Measurements from ENCODE around the gene GPBP1.

DNA sequence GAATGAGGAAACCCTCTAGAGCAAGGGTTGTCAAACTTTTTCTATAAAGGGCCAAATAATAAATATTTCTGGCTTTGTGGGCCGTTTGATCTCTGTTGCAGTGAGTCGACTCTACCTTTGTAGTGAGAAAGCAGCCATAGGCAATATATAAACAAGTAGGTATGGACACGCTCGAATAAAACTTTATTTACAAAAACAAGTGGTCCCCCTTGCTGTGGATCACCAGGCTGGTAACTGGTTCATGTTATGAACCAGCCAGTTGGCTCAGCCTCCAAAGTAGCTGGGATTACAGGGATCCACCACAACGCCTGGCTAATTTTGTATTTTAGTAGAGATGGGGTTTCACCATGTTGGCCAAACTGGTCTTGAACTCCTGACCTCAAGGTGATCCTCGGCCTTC lies 118.5 kb downstream of the GPBP1 start:
- TF ChIP-seq, protein P1, sequence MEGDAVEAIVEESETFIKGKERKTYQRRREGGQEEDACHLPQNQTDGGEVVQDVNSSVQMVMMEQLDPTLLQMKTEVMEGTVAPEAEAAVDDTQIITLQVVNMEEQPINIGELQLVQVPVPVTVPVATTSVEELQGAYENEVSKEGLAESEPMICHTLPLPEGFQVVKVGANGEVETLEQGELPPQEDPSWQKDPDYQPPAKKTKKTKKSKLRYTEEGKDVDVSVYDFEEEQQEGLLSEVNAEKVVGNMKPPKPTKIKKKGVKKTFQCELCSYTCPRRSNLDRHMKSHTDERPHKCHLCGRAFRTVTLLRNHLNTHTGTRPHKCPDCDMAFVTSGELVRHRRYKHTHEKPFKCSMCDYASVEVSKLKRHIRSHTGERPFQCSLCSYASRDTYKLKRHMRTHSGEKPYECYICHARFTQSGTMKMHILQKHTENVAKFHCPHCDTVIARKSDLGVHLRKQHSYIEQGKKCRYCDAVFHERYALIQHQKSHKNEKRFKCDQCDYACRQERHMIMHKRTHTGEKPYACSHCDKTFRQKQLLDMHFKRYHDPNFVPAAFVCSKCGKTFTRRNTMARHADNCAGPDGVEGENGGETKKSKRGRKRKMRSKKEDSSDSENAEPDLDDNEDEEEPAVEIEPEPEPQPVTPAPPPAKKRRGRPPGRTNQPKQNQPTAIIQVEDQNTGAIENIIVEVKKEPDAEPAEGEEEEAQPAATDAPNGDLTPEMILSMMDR (IDR thresholded peaks at IDR 0.05): no peak
- TF ChIP-seq ZFX (IDR thresholded peaks at IDR 0.05; ENCODE audit: borderline replicate concordance): no peak
